SKM-1 (cell line): ENCODE data around the gene KLHL42.

Experiments used
- DNase-seq: peaks from one replicate; lab custom pipeline; 2025; ENCODE audit not compliant: unreplicated experiment; lab: John Stamatoyannopoulos, UW

Gene KLHL42

DNA sequence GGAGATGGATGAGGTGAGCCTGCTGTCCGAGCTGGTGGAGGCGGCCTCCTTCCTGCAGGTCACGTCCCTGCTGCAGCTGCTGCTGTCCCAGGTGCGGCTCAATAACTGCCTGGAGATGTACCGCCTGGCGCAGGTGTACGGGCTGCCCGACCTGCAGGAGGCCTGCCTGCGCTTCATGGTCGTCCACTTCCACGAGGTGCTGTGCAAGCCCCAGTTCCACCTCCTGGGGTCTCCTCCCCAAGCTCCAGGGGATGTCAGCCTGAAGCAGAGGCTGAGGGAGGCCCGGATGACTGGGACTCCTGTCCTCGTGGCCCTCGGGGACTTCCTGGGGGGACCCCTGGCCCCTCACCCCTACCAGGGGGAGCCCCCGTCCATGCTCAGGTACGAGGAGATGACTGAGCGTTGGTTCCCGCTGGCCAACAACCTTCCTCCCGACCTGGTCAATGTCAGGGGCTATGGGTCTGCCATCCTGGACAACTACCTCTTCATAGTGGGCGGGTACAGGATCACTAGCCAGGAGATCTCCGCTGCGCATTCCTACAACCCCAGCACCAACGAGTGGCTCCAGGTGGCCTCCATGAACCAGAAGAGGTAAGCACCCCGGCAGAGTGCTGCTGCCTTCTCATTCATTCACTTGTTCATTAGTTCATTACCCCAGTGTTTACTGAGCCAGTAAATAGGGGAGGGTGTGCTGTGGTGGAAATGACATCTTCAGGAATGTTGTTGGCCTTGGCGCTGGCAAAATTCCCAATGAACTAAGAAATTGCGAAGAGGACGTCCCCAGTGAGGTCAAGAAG is 777 bp downstream of the KLHL42 start:
- no peak for DNase-seq

DNA sequence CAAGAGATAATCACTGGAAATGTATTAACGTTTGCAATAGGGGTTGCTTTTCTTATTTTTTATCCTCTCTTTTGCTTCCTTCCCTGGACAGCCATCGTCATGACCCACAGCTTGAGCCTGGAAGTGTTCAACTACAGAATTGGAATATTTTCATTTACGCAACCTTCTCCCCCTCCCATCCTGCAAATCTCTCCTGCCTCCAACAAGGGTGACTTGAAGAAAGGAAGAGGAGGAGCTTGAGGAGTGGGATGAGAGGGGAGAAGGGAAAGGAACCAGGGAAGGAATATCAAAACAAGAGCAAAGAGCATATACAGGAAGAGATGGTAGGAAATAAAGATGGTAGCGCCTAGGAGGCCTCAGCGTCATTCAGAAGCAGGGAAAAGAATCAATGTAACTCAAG is 1.6 kb downstream of the KLHL42 start:
- DNase-seq = no peak

DNA sequence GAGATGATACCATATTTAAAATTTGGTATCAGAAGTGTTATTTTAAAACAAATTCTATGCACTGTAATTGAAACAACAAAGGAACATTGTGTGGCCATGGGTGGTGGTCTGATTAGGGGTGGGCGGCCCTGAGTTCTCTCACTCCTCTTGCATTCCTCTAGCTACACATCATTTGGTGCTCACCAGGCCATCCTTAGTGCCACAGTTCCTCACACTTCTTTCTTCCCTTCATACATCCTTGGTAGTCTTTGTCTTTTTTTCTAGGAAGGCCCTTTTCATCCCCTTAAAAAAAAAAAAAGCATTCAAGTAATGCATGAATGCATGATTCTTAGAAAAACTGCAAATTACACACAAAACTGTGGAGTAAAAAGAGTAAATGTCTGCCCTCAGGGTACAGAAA is 2.4 kb downstream of the KLHL42 start:
- DNase-seq = no peak

DNA sequence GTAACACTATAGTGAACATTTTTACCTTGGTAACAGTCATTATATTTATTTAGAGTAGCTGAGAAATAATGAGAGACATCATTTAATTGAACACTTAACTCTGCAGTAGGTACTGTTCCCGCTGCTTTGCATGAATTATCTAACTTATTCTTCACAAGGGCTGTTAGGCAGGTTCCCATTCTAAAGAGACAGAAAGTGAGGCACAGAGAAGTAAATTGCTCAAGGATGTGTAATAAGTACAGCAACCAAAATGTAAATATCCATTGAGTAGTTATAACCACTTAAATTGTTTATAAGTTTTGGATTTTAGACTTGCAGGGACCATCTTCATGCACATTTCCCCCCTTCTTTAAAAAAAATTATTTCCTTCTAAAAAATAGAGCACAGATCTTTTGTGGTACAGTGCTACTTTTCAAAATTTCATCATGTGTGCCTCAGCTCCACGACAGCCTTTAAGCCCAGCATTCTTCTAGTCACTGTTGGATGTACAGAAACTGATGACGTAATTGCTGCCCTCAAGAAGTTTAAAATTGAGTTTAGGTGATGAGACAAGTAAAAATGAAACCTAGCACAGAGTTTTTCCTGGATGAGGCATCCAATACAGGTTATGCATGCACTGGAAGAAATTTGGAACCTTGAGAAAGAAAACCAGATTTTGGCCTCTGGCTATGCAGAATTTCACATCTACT is 6.0 kb downstream of the KLHL42 start:
- peak; percentile 5 for DNase-seq

DNA sequence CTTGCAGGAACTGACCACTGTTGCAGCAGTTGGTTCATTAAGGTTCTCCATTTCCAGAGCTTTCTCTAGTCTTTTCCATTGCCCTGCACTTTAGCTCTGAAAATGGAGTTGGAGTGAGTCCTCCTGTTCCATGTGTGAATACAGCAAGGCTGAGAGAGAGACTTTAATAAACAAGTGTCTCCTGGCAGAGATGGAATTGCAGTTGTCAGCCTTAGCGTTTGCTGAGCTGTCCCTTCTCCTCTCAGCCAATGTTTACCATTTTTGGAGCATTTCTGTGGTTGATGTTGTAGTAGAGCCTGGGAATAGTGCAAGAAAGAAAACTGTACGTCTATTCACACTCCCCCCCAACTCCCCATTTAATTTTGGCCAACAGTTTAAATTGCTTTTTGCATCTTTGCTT is 7.5 kb downstream of the KLHL42 start:
- DNase-seq = no peak

DNA sequence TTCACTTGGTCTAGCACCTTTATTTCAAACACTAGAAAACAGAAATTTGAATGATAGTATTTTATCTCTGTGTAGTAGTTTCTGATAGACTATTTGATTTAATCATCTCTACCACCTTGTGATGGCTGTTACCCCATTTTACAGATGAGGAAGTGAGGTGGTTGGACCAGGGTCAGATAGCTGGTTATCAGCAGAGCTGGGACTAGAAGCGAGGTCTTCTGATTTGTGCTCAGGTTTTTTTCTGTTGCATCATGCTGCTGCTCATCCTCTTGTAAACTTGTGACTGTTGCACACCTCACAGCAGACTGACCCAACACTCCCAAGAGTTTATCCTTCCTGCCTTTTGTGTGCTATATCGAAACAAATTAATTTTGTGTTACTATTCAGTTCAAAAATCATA is 10.1 kb downstream of the KLHL42 start:
- DNase-seq = no peak

DNA sequence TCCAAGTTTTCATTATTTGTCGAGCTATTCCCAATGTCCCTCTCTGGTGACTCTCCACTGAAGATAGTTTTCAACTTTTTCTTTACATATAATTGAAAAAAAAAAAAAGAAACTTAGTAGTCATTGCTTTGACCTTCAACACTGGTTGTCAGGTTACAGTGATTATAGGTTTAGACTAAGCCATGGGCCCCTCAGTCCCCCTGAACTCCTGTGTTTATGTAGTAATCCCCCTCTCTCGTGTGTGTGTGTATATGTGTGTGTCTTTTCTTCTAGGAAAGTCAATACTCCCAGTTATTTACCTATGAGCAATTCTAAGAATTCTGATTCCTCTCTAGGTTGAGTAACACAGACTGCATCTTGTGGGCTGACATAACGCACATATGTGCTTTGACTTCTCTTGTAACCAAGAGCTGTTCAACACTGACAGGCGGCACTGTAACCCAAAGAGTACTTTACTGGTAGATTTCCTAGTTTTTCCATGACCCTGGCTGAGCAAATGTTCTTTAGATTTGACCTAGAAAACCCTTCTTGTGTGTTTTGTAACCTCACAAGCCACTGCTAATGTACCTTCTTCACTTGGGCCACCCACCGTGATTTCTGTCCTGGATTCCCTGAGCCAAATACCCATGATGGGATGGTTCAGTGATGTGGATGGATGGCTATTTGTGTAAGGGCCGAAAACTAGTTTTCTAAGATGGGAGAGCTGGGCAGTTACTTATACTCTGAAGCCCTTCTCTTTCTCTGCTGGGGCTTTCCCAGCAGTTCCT is 15.0 kb downstream of the KLHL42 start:
- DNase-seq = no peak

DNA sequence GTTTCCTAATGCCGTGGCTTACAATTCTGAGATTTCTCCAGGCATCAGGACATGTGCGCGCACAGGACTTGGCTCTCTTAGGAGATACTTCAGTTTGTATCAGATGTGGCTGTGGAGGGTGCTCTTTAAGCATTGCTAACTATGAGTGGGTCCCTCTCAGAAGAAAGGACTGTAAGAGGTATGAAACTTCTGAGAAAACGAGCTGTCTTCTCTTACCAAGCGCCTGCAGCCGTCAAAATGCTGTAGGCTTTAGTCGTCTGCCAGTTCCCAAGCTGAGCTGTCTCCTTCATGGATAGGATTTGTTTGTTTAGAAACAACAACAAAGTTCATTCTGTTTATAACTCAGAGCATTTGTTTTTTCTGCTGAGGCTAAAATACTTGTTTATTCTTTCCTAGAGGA is 16.1 kb downstream of the KLHL42 start:
- DNase-seq = no peak

DNA sequence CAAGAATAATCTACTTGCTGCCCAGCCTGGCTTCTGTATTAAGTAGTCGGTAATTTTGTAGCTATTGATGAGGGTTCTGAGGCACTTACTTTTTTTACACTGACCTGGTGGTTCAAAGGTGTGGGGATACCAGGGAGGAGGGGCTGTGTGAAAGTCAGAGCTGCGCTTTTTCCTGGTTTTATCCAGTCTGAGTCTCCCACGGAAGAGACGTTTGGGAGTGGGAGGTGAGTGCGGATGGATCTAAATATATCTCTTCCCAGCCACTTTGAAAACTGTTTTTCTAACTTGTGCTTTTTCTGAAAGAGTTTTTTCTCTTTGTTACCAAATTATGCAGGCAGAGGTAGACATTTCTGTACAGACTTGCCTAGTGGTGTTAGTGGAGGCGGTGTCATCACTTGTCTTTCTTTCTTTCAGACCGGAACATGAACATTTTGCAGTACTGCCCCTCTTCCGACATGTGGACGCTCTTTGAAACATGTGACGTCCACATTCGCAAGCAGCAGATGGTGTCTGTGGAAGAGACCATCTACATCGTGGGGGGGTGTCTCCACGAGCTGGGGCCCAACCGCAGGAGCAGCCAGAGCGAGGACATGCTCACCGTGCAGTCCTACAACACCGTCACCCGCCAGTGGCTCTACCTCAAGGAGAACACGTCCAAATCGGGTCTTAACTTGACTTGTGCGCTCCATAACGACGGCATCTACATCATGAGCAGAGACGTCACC is 17.4 kb downstream of the KLHL42 start:
- no peak for DNase-seq

DNA sequence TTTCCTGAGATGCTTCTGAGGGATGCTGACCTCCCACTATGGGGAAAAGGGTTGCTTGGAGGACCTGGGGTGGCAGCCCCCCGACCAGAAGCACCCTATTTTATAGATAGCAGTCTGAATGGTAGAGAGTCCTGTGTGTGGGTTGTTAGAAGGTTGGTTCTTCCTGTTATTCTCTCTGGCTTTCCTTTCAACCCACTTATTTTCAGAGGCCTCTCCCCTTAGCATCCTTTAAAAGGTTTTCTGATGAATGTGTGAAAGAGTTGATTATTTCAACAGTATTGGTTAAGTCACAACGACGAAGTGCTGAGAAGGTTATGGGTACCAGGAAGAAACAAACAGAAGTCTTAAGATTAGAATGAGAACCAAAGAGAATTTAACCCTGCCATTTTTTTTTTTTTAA is 20.8 kb downstream of the KLHL42 start:
- DNase-seq = no peak

DNA sequence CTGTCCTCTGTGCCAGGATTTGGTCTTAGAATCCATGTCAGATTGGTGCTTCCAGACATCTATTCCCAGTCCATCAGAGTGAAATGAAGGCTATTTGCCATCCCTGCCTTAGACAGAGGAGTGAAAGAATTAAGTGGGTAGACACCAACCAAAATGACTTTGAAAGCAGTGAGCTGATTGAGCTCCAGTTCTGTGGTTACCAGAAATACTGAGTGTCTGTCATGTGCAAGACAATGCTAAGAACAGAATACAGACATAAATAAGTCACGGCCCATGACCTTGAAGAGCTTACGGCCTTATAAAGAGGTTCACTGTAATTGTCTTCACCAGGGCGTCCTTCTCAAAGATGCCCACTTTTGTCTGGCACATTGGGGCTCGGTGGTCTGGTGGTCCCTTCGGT is 21.6 kb downstream of the KLHL42 start:
- DNase-seq = no peak

DNA sequence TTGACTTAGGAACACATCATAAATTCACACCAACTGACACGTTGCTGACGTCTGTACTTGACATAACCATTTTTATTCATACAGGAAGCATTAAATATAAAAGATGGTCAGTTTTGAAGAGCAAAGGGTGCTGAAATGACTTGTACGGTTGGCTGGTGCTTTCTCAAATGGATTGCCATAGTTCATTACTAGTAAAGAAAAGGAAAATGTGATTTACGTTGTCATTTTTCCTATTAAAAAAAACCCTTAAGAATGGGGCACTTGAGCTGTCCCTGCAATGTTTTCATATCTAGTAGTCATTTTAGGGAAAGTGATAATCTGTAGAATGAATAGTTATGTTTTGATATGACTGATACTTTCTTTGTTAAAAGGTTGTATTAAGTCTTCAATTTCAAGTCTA is 22.5 kb downstream of the KLHL42 start:
- no peak for DNase-seq

DNA sequence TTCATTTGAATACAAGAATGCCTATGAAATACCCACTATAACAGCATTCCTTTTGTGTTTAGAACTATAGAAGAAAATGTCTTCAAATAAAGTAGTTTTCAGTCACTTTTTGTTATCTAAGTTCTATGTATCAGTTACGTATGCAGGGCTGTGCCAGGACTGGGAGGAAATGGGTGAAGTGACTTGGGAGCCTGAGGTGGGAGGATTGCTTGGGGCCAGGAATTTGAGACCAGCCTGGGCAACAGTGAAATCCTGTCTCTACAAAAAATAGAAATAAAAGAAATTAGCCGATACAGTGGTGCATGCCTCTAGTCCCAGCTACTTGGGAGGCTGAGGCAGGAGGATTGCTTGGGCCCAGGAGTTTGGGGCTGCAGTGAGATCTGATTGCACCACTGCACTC is 22.9 kb downstream of the KLHL42 start:
- DNase-seq = no peak

DNA sequence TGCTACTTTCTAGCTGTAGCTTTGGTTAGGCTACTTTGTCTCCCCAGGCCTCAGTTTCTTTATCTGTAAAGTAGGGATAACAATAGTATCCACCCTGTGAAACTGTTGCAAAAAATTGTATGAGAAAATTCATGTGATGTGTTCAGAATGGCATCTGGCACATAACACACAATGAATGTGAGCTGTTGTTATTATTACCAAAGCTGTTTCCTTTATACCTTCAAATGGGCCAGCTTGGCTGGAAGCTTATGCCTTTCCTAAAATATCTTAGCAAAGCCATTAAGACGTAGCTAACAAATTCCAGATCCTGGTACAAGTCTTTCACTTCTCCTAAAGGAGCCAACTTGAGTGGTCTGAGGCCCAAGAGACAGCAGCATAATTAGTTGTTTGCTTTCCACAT is 25.2 kb downstream of the KLHL42 start:
- DNase-seq = no peak

DNA sequence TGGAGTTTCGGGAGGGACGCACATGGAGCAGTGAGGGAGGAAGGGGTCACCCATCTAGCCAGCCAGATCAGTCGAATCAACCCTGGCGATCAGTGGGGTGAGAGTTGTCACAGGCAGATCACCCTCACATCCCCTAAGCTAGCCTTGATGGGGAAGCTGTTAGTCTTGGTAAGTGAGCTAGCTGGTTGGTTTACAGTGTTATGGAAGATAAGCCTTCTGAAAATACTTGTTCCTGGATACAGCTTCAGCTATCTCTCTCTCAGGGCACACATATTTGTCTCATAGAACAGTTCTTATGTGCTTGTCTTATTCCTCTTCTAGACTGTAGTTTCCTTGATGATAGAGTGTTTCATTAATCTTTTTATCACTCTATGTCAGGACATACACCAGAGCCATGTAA is 26.2 kb downstream of the KLHL42 start:
- no peak for DNase-seq

DNA sequence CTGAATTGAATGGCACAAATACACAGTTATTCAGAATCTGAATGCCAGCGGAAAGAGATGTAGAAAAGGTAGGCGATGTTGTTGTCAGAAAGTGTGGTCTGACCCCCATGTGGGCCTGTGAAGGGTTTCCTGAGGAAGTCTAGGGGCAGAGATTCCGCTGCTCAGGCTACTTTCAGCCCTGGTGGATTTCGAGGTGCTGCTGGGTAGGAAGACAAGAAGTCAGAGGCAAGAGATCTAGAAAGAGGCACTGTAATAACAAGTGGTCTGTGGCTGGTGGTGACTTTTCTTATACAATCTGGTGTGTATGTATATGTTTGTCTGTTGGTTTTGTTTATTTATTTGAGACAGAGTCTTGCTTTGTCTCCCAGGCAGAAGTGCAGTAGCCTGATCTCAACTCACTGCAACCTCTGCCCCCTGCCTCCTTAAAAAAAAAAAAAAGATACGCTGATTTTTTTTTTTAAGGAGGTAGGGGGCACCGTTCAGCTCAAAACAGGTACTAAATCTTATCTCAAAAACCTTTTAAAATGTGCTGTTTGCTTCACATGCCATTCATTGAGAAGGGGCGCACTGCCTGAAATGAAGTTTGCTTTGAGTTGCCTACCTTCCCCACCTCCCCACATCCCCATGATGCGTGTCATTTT is 27.1 kb downstream of the KLHL42 start:
- DNase-seq = no peak

DNA sequence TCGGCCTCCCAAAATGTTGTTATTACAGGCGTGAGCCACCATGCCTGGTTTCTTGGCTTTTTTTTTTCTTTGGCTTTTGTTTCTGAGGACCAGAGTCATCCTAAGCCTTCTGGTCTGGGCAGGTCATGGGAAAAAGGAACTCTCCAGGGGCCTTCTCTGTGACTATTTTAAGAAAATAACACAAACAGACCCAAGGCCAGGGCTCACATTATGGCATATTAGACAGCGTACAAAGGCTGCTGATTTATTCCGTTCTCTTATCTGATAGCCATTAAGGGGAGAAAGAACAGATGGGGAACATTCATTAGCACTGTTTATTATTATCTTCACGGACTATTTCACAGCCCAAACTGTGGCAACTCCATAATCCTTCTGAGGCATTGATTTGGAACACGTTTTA is 28.8 kb downstream of the KLHL42 start:
- no peak for DNase-seq

DNA sequence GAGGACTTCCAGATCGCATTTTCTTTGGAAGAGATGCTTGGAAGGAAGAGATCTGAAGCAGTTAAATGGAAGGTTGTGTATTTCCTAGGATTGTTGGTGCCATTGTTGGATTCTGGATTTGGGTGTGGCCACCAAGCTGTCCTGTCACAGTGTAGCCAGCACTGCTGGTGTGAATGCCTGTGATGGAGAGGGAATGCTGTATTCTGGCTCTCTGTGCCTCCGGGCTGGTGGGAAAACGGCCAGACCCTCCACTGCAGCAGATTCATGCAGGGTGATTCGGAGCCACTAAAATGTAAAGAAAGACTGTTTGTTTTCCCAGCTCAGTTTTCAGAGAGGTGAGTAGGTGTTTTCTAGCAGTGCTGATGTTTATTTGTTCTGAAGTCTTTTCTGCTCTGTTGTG is 30.7 kb downstream of the KLHL42 start:
- no peak for DNase-seq

DNA sequence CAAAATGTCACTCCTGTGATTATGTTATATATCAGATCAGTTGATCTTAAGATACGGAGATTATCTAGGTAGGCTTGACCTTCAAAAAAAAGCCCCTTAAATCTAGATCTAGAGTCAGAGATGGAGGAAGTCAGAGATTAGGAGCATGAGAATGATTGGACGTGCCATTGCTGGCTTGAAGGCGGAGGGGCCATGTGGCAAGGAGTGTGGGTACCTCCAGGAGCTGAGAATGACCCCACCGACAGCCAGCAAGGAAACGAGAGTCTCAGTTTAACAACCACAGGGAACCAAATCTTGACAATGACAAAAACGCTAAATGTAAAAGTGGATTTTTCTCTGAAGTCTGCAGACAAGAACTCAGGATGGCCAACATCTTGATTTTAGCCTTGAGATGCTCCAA is 32.5 kb downstream of the KLHL42 start:
- no peak for DNase-seq

DNA sequence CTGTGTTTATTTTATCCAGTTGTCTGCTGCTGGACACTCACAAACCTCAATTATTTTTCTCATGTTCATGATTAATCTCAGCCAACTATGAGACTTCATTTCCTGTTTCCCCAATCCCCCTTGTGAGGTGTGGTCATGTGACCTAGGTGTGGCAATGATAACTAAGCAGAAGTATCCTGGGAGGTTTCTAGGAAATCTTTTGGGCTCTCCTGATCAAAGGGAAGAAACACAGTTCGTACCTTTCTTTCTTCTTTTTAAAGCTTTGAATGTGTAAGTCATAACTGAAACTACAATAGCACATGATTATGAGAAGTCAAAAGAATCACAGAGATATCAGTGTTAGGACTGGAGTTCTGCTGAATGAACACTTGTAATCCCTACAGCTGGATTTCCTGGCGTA is 34.4 kb downstream of the KLHL42 start:
- DNase-seq = no peak
